ENCODE results near the gene CAMK2B.
A peak's percentile ranks its signal among the peaks of the same experiment; 100 is the strongest.

Gene CAMK2B

GRCh38 chr7:44258423-44258760 is 67.0 kb downstream of the CAMK2B start:
- TF ChIP-seq CTCF (IDR thresholded peaks at IDR 0.05; ENCODE audit: low read depth, low read length), result no peak
- Histone ChIP-seq H3K9me3 (no peaks in the 10 kb centered on the region), H3K4me1 (peaks cover 8% of the 10 kb centered on the region)

GRCh38 chr7:44257618-44258422 is 67.6 kb downstream of the CAMK2B start:
- peak; percentile 74 for DNase-seq
- no peaks in the 10 kb centered on the region for H3K36me3 ChIP-seq
- no peaks in the 10 kb centered on the region for H3K27me3 ChIP-seq
- no peak overlapping the region for H3K4me3 ChIP-seq (ENCODE audit: low read depth, low read length)
- H3K9me3 ChIP-seq, result no peaks in the 10 kb centered on the region
- no peak for TF ChIP-seq CTCF (IDR thresholded peaks at IDR 0.05; ENCODE audit: low read depth, low read length)
- H3K4me1 ChIP-seq, result peaks cover 8% of the 10 kb centered on the region

More at GRCh38 chr7:44258423-44258760, 67.0 kb downstream of the CAMK2B start:
- Histone ChIP-seq H3K27me3 (no peaks in the 10 kb centered on the region), H3K4me3 (ENCODE audit: low read depth, low read length) (no peak overlapping the region), H3K36me3 (no peaks in the 10 kb centered on the region)
- DNase-seq, result no peak

- Histone ChIP-seq H3K9me3 (no peaks in the 10 kb centered on the region), H3K4me1 (peaks cover 8% of the 10 kb centered on the region), H3K27me3 (no peaks in the 10 kb centered on the region), H3K36me3 (no peaks in the 10 kb centered on the region), H3K4me3 (ENCODE audit: low read depth, low read length) (no peak overlapping the region)
- DNase-seq, result no peak
- TF ChIP-seq CTCF (IDR thresholded peaks at IDR 0.05; ENCODE audit: low read depth, low read length), result no peak
These were observed 68.2 kb downstream of the CAMK2B start for GRCh38 chr7:44257213-44257612.

- DNase-seq, result no peak
- no peak overlapping the region for H3K4me3 ChIP-seq (ENCODE audit: low read depth, low read length)
- TF ChIP-seq CTCF (IDR thresholded peaks at IDR 0.05; ENCODE audit: low read depth, low read length), result no peak
- H3K36me3 ChIP-seq, result no peaks in the 10 kb centered on the region
- no peaks in the 10 kb centered on the region for H3K9me3 ChIP-seq
- peaks cover 8% of the 10 kb centered on the region for H3K4me1 ChIP-seq
- H3K27me3 ChIP-seq, result no peaks in the 10 kb centered on the region
These were observed 68.9 kb downstream of the CAMK2B start for GRCh38 chr7:44256459-44256858.

- no peak for TF ChIP-seq CTCF (IDR thresholded peaks at IDR 0.05; ENCODE audit: low read depth, low read length)
- DNase-seq, result no peak
- no peak overlapping the region for H3K4me3 ChIP-seq (ENCODE audit: low read depth, low read length)
- no peaks in the 10 kb centered on the region for H3K9me3 ChIP-seq
- H3K27me3 ChIP-seq, result no peaks in the 10 kb centered on the region
- no peaks in the 10 kb centered on the region for H3K4me1 ChIP-seq
- H3K36me3 ChIP-seq, result no peaks in the 10 kb centered on the region
These were observed 73.5 kb downstream of the CAMK2B start for GRCh38 chr7:44251881-44252280.

GRCh38 chr7:44251269-44251668 is 74.1 kb downstream of the CAMK2B start:
- no peaks in the 10 kb centered on the region for H3K36me3 ChIP-seq
- no peaks in the 10 kb centered on the region for H3K9me3 ChIP-seq
- H3K27me3 ChIP-seq, result no peaks in the 10 kb centered on the region
- H3K4me3 ChIP-seq (ENCODE audit: low read depth, low read length), result no peak overlapping the region
- H3K4me1 ChIP-seq, result no peaks in the 10 kb centered on the region
- no peak for DNase-seq
- TF ChIP-seq CTCF (IDR thresholded peaks at IDR 0.05; ENCODE audit: low read depth, low read length), result no peak
